ENCODE data around the gene PEAK3. TPM values are rescaled to one million over a fixed set of nuclear protein-coding genes. Genes with fewer than 3 reads are reported as not detected.

PEAK3 gene
- total and polyA plus RNA-seq, 2 donors (not counting 1 experiment from before 2014, with no cell fraction given), result 0.18 to 0.71 TPM

- Histone ChIP-seq H3K4me1 (ENCODE audit: control insufficient read depth in 2 of 2, insufficient read depth in 2 of 2, low read length in 2 of 2) (peaks cover 11 to 32% of the 10 kb centered on the region in 2 donors), H3K9me3 (ENCODE audit: control extremely low read depth in 1 of 3, control insufficient read depth in 2 of 3, insufficient read depth in 1 of 3, low read length in 2 of 3) (no peaks in the 10 kb centered on the region), H3K4me3 (ENCODE audit: control extremely low read depth in 1 of 5, extremely low read depth in 1 of 5, insufficient read depth in 1 of 5, low read depth in 2 of 5, low read length in 4 of 5) (no peak overlapping the region), H3K4me2 (replicated peaks; ENCODE audit: low read depth, low read length, poor library complexity, severe bottlenecking) (no peak overlapping the region), H3K27ac (ENCODE audit: low read length in 2 of 2) (no peak overlapping the region), H3K36me3 (replicated peaks in 1 of 2; ENCODE audit: control extremely low read depth in 1 of 2, control insufficient read depth in 1 of 2, extremely low read depth in 1 of 2, insufficient read depth in 2 of 2, low read length in 1 of 2) (peaks cover 0 to 72% of the 10 kb centered on the region in 2 experiments), H2AFZ (ENCODE audit: insufficient read depth, low read depth, low read length, poor library complexity, severe bottlenecking) (no peak overlapping the region), H3K27me3 (replicated peaks in 1 of 4; ENCODE audit: control extremely low read depth in 1 of 4, control insufficient read depth in 3 of 4, insufficient read depth in 4 of 4, low read length in 3 of 4) (no peaks in the 10 kb centered on the region), H3K9ac (ENCODE audit: low read length) (no peak overlapping the region), H4K20me1 (ENCODE audit: control insufficient read depth, insufficient read depth, low read length, poor library complexity, severe bottlenecking) (peaks cover 57% of the 10 kb centered on the region), H3K79me2 (ENCODE audit: control insufficient read depth, insufficient read depth, low read length) (peaks cover 46% of the 10 kb centered on the region)
- Mint-ChIP-seq H3K4me3 (no peak overlapping the region), H3K27ac (peak overlapping the region; percentile 79), H3K27me3 (no peaks in the 10 kb centered on the region), H3K9me3 (ENCODE audit: insufficient read depth) (no peaks in the 10 kb centered on the region), H3K4me1 (peaks cover 31% of the 10 kb centered on the region)
- ATAC-seq (ENCODE audit: low read depth) (no peak), DNase-seq (no peak)
- WGBS (ENCODE audit: insufficient coverage), result 92% methylated on average over 33 of the region's 45 CpGs
- no peak for TF ChIP-seq CTCF (IDR thresholded peaks at IDR 0.05)
- TF ChIP-seq EZH2 (IDR thresholded peaks at IDR 0.05; ENCODE audit: borderline replicate concordance, insufficient read depth, low read depth, low read length, poor library complexity, severe bottlenecking), result no peak
- ChIA-PET CTCF (interaction anchor here (0.9 to 1.3 kb wide), 5 partner anchors 45 to 408 kb away, joined by 3 to 5 read pairs (median 3); partner anchors contain the start of gene AP3D1), POLR2A (interaction anchor here (0.6 to 0.8 kb wide), 2 partner anchors 42 to 46 kb away, joined by 4 to 6 read pairs; no protein-coding TSS in a partner anchor)
- intact Hi-C loops (cut with micrococcal nuclease), result no loop called here
Measured at GRCh38 chr19:2229103-2230032, 52.6 kb downstream of the PEAK3 start.

Measured in B cell (primary cell).